SW480 (cell line): ENCODE results near the gene FBXW7.
A peak's percentile ranks its signal among the peaks of the same experiment; 100 is the strongest.
"Not testable (repeated sequence)": the region's sequence is repeated elsewhere in the genome, so short reads cannot be mapped to it uniquely, and the experiment has no call there.

Experiments used
- DNase-seq: peaks from one replicate; pipeline ENCODE4 v3.0.0-alpha.2; 2016; ENCODE audit warnings: low spot score

The FBXW7 gene

GRCh38 chr4:152545088-152545487, 9.2 kb upstream of the FBXW7 start:
- no peak for DNase-seq

- DNase-seq: not testable (repeated sequence)
Measured at GRCh38 chr4:152544533-152544932, 8.6 kb upstream of the FBXW7 start.

- DNase-seq: no peak
Measured at GRCh38 chr4:152540941-152541340, 5.0 kb upstream of the FBXW7 start.

GRCh38 chr4:152540293-152540674, 4.4 kb upstream of the FBXW7 start:
- DNase-seq: no peak

- DNase-seq: no peak
Measured at GRCh38 chr4:152539556-152540292, 3.8 kb upstream of the FBXW7 start.

GRCh38 chr4:152537881-152538280, 2.0 kb upstream of the FBXW7 start:
- DNase-seq: no peak

- DNase-seq: peak; percentile 73
Measured at GRCh38 chr4:152536545-152537182, 772 bp upstream of the FBXW7 start.

- DNase-seq: no peak
Measured at GRCh38 chr4:152535360-152535902, 461 bp downstream of the FBXW7 start.

GRCh38 chr4:152534541-152535359, 1.1 kb downstream of the FBXW7 start:
- peak; percentile 9 for DNase-seq

GRCh38 chr4:152531479-152531878, 4.4 kb downstream of the FBXW7 start:
- no peak for DNase-seq

GRCh38 chr4:152530600-152530999, 5.3 kb downstream of the FBXW7 start:
- DNase-seq: no peak

- DNase-seq: no peak
Measured at GRCh38 chr4:152529880-152530279, 6.0 kb downstream of the FBXW7 start.

GRCh38 chr4:152528060-152528459, 7.8 kb downstream of the FBXW7 start:
- DNase-seq: no peak

GRCh38 chr4:152525878-152526277, 10.0 kb downstream of the FBXW7 start:
- DNase-seq: no peak

- DNase-seq: peak; percentile 20
Measured at GRCh38 chr4:152524427-152524826, 11.5 kb downstream of the FBXW7 start.

GRCh38 chr4:152523731-152524130, 12.2 kb downstream of the FBXW7 start:
- no peak for DNase-seq

GRCh38 chr4:152522754-152523153, 13.1 kb downstream of the FBXW7 start:
- no peak for DNase-seq

- DNase-seq: no peak
Measured at GRCh38 chr4:152522245-152522644, 13.6 kb downstream of the FBXW7 start.

GRCh38 chr4:152516156-152516555, 19.7 kb downstream of the FBXW7 start:
- no peak for DNase-seq

- DNase-seq: no peak
Measured at GRCh38 chr4:152515678-152516077, 20.2 kb downstream of the FBXW7 start.

GRCh38 chr4:152514356-152514755, 21.5 kb downstream of the FBXW7 start:
- DNase-seq: no peak

- DNase-seq: no peak
Measured at GRCh38 chr4:152513078-152513477, 22.8 kb downstream of the FBXW7 start.

- DNase-seq: no peak
Measured at GRCh38 chr4:152512483-152512882, 23.4 kb downstream of the FBXW7 start.
